SK-N-SH (cell line): ENCODE measurements around the gene D2HGDH. TPM values are rescaled to one million over a fixed set of nuclear protein-coding genes. Genes with fewer than 3 reads are reported as not detected.

Experiments
- CTCF ChIA-PET: fragments of 300-600, 350-600 bp; formaldehyde crosslinking; extraction: SDS; loops from one replicate; lab custom pipeline; 2021; lab: Yijun Ruan, JAX
- POLR2A ChIA-PET: fragments of 350-600 bp; sonication (Branson Sonifier 250); formaldehyde crosslinking; extraction: SDS; loops from one replicate; lab custom pipeline; 2020; ENCODE audit warnings: antibody characterized with exemption, inconsistent platforms; lab: Yijun Ruan, JAX
- DNase-seq: peaks from one replicate; pipeline ENCODE4 v3.0.0; 2012
- H2AFZ ChIP-seq: fragments of 200-600 bp; sonication (generic); 2 replicates; pipeline ENCODE4 v1.8.1; 2016; ENCODE audit warnings: antibody characterized with exemption, mild to moderate bottlenecking, low read depth
- H3F3A ChIP-seq: fragments of 200-600 bp; sonication (generic); replicated peaks from 2 replicates; pipeline ENCODE3; 2016; ENCODE audit warnings: antibody characterized with exemption, mild to moderate bottlenecking; ENCODE audit not compliant: insufficient read depth
- H3K27ac ChIP-seq, 2 experiments: fragments of 200-500 bp in 1 of 2; fragments of 200-600 bp in 1 of 2; sonication (Bioruptor generic) in 1 of 2; sonication (generic), shearing (Covaris generic) in 1 of 2; 2 replicates each; pipeline versions ENCODE4 v1.5.1 to v1.6.1; 2014 to 2016; ENCODE audit warnings: low read depth in 2 of 2, inconsistent platforms in 1 of 2, low read length in 1 of 2, mild to moderate bottlenecking in 1 of 2, mixed read lengths in 1 of 2
- H3K27me3 ChIP-seq: fragments of 200-600 bp; sonication (generic), shearing (Covaris generic); 2 replicates; pipeline ENCODE4 v1.6.1; 2016; ENCODE audit warnings: mixed run types; ENCODE audit not compliant: insufficient read depth
- H3K36me3 ChIP-seq, 2 experiments: fragments of 200-500 bp in 1 of 2; fragments of 200-600 bp in 1 of 2; sonication (Bioruptor generic) in 1 of 2; sonication (generic) in 1 of 2; replicated peaks in 1 of 2; 2 replicates each; pipeline versions ENCODE3 to v1.5.1; 2014 to 2016; ENCODE audit warnings: low read length in 1 of 2, mild to moderate bottlenecking in 1 of 2; ENCODE audit not compliant: insufficient read depth in 2 of 2, control insufficient read depth in 1 of 2
- H3K4me1 ChIP-seq, 2 experiments: fragments of 200-500 bp in 1 of 2; fragments of 200-600 bp in 1 of 2; sonication (Bioruptor generic) in 1 of 2; sonication (generic), shearing (Covaris generic) in 1 of 2; 2 replicates each; pipeline versions ENCODE4 v1.5.1 to v1.6.1; 2014 to 2016; ENCODE audit warnings: low read depth in 1 of 2, low read length in 1 of 2, mixed run types in 1 of 2; ENCODE audit not compliant: insufficient read depth in 2 of 2, control insufficient read depth in 1 of 2
- H3K4me2 ChIP-seq: fragments of 200-600 bp; sonication (generic), shearing (Covaris generic); 2 replicates; pipeline ENCODE4 v1.6.1; 2017; ENCODE audit warnings: mixed run types
- H3K4me3 ChIP-seq, 2 experiments: fragments of 200-500 bp in 1 of 2; fragments of 200-600 bp in 1 of 2; sonication (Bioruptor generic) in 1 of 2; sonication (generic), shearing (Covaris generic) in 1 of 2; 2 replicates each; pipeline versions ENCODE4 v1.5.1 to v1.8.1; 2014 to 2016; ENCODE audit warnings: low read depth in 2 of 2, inconsistent platforms in 1 of 2, low read length in 1 of 2, mild to moderate bottlenecking in 1 of 2, mixed read lengths in 1 of 2, moderate library complexity in 1 of 2
- H3K79me2 ChIP-seq: fragments of 200-600 bp; sonication (generic); 2 replicates; pipeline ENCODE4 v1.8.1; 2017; ENCODE audit warnings: mild to moderate bottlenecking; ENCODE audit not compliant: insufficient read depth
- H3K9ac ChIP-seq: fragments of 200-600 bp; sonication (generic); 2 replicates; pipeline ENCODE4 v1.6.1; 2017; ENCODE audit warnings: mixed run types
- H3K9me2 ChIP-seq: fragments of 200-600 bp; sonication (generic); 2 replicates; pipeline ENCODE4 v1.6.1; 2017; ENCODE audit warnings: mixed run types
- H3K9me3 ChIP-seq: fragments of 200-600 bp; sonication (generic); 2 replicates; pipeline ENCODE4 v1.6.1; 2017; ENCODE audit warnings: mixed run types, mild to moderate bottlenecking, moderate library complexity
- H4K20me1 ChIP-seq: fragments of 200-600 bp; sonication (generic); 2 replicates; pipeline ENCODE4 v1.6.1; 2017; ENCODE audit warnings: mild to moderate bottlenecking, mixed run types; ENCODE audit not compliant: insufficient read depth
- CHD2 ChIP-seq: fragments of 150-350 bp; IDR thresholded peaks from 2 replicates; pipeline ENCODE4 v1.6.1; 2018; ENCODE audit warnings: low read length; ENCODE audit not compliant: partially characterized antibody
- FOSL2 ChIP-seq: IDR thresholded peaks from 2 replicates; pipeline ENCODE4 v1.4.0; 2012; ENCODE audit warnings: low read depth, mild to moderate bottlenecking, moderate library complexity, borderline replicate concordance
- MEF2A ChIP-seq: IDR thresholded peaks from 2 replicates; pipeline ENCODE4 v1.4.0; 2012; ENCODE audit warnings: low read depth, borderline replicate concordance
- MXI1 ChIP-seq: IDR thresholded peaks from 2 replicates; pipeline ENCODE4 v1.6.1; 2012; ENCODE audit warnings: mild to moderate bottlenecking, low read depth, low read length, improper control_type of control experiment
- NFIC ChIP-seq: IDR thresholded peaks from 2 replicates; pipeline ENCODE4 v1.4.0; 2012; ENCODE audit warnings: borderline replicate concordance
- RCOR1 ChIP-seq: fragments of 150-350 bp; IDR thresholded peaks from 2 replicates; pipeline ENCODE4 v1.6.1; 2017; ENCODE audit warnings: antibody characterized with exemption, low read length
- RXRA ChIP-seq: IDR thresholded peaks from 2 replicates; pipeline ENCODE4 v1.4.0; 2012; ENCODE audit warnings: low read depth, mild to moderate bottlenecking, borderline replicate concordance
- SIN3A ChIP-seq: IDR thresholded peaks from 2 replicates; pipeline ENCODE4 v1.6.1; 2012; ENCODE audit warnings: low read depth, mild to moderate bottlenecking, low read length, moderate library complexity, borderline replicate concordance
- SMC3 ChIP-seq: IDR thresholded peaks from 2 replicates; pipeline ENCODE4 v1.6.1; 2012; ENCODE audit warnings: low read depth, low read length, improper control_type of control experiment
- TAF1 ChIP-seq: IDR thresholded peaks from 2 replicates; pipeline ENCODE4 v1.6.1; 2012; ENCODE audit warnings: low read depth, mild to moderate bottlenecking, low read length, moderate library complexity, borderline replicate concordance
- WGBS: methylation state at CpG from one replicate; pipeline ENCODE4 v1.1.6; 2017; ENCODE audit warnings: low lambda C conversion rate; 5-methylcytosine and 5-hydroxymethylcytosine counted together
- polyA plus RNA-seq, 3 experiments: library from polyadenylated mRNA; depleted of rRNA; stranded (reverse); fragments of >200 nt; gene quantifications; 2 replicates each; pipeline ENCODE4 v1.2.3, GENCODE V29; 2012
- TF ChIP-seq, protein P1 (sequence below): fragments of 150-350 bp; IDR thresholded peaks from 2 replicates; pipeline ENCODE4 v1.6.1; 2016; ENCODE audit warnings: mild to moderate bottlenecking, low read depth, low read length
- TF ChIP-seq, protein P2 (sequence below): IDR thresholded peaks from 2 replicates; pipeline ENCODE4 v1.4.0; 2012; ENCODE audit warnings: low read depth, borderline replicate concordance
- TF ChIP-seq, protein P3 (sequence below): IDR thresholded peaks from 2 replicates; pipeline ENCODE4 v1.6.1; 2012; ENCODE audit warnings: mild to moderate bottlenecking, low read depth, low read length, moderate library complexity
- TF ChIP-seq, protein P4 (sequence below): IDR thresholded peaks from 2 replicates; pipeline ENCODE4; 2012
- TF ChIP-seq, protein P5 (sequence below): fragments of 150-350 bp; IDR thresholded peaks from 2 replicates; pipeline ENCODE4 v1.6.1; 2017; ENCODE audit warnings: antibody characterized with exemption, low read length, low read depth, borderline replicate concordance

The D2HGDH gene
- polyA plus RNA-seq, 1 of the 3 experiments (the other 2 are of a cell fraction) = 36.3 TPM

DNA sequence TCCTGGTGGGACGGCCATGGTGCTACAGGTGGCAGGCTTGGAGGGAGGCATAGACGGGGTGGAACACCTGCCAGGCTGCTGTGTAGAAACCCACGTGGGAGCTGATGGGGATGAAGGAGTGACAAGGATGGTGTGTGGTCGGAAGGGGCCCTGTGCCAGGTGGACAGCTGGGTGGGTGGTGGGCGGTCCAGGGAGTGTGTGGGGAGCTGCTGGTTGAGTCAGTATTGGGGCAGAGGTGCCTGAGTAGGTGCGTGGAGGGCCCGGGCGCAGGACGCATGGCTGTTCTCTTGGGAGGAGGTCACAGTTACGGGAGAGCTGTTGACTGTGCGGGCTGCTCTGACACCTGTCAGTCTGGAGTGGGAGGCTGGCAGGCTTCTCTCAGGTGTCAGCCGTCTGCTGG is 12.6 kb upstream of the D2HGDH start:
- POLR2A ChIA-PET = no interaction called here
- Histone ChIP-seq H2AFZ (no peak overlapping the region), H4K20me1 (no peaks in the 10 kb centered on the region), H3F3A (no peaks in the 10 kb centered on the region), H3K9me3 (no peaks in the 10 kb centered on the region), H3K9me2 (no peaks in the 10 kb centered on the region), H3K4me1 (no peaks in the 10 kb centered on the region), H3K27me3 (no peaks in the 10 kb centered on the region), H3K9ac (no peak overlapping the region), H3K4me2 (no peak overlapping the region), H3K27ac (no peak overlapping the region), H3K79me2 (no peaks in the 10 kb centered on the region), H3K36me3 (peaks cover 20 to 39% of the 10 kb centered on the region in 2 experiments), H3K4me3 (no peak overlapping the region)
- CTCF ChIA-PET = interaction anchor here (0.6 to 2.7 kb wide), 5 partner anchors 9 to 27 kb away, joined by 3 to 11 read pairs (median 5); partner anchors contain the start of gene D2HGDH
- DNase-seq = peak; percentile 24
- no peak for TF ChIP-seq RXRA
- no peak for TF ChIP-seq FOSL2
- no peak for TF ChIP-seq MXI1
- TF ChIP-seq, protein P1, sequence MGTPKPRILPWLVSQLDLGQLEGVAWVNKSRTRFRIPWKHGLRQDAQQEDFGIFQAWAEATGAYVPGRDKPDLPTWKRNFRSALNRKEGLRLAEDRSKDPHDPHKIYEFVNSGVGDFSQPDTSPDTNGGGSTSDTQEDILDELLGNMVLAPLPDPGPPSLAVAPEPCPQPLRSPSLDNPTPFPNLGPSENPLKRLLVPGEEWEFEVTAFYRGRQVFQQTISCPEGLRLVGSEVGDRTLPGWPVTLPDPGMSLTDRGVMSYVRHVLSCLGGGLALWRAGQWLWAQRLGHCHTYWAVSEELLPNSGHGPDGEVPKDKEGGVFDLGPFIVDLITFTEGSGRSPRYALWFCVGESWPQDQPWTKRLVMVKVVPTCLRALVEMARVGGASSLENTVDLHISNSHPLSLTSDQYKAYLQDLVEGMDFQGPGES = no peak
- TF ChIP-seq, protein P2, sequence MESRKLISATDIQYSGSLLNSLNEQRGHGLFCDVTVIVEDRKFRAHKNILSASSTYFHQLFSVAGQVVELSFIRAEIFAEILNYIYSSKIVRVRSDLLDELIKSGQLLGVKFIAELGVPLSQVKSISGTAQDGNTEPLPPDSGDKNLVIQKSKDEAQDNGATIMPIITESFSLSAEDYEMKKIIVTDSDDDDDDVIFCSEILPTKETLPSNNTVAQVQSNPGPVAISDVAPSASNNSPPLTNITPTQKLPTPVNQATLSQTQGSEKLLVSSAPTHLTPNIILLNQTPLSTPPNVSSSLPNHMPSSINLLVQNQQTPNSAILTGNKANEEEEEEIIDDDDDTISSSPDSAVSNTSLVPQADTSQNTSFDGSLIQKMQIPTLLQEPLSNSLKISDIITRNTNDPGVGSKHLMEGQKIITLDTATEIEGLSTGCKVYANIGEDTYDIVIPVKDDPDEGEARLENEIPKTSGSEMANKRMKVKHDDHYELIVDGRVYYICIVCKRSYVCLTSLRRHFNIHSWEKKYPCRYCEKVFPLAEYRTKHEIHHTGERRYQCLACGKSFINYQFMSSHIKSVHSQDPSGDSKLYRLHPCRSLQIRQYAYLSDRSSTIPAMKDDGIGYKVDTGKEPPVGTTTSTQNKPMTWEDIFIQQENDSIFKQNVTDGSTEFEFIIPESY = no peak
- WGBS = 94% methylated on average over 11 of the region's 12 CpGs

DNA sequence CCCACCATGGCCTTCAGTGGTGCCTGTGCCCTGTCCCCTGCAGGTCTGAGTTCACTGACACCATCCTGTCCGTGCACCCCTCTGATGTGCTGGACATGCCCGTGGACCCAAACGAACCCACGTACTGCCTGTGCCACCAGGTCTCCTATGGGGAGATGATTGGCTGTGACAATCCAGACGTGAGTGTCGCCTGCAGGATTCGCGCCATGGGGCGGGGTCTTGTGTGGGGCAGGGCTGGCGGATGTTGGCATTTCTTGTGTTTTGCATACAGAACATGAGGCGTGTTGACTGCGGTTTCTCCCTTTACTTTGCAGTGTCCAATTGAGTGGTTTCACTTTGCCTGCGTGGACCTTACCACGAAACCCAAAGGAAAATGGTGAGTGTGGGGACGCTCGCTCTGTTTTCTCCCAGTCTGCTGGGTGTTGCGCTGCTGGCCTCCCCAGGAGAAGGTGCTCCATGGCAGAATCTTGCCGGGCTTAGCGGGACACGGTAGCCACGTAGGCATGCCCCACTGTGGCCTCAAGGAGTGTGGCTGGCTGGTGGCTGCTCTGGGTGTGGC is 11.5 kb upstream of the D2HGDH start:
- no peak overlapping the region for H2AFZ ChIP-seq
- H3K4me2 ChIP-seq = no peak overlapping the region
- no peaks in the 10 kb centered on the region; a peak in 1 of 4 replicates for H3K4me1 ChIP-seq
- over 99% methylated on average over 21 of the region's 21 CpGs for WGBS
- no peak overlapping the region for H3K9ac ChIP-seq
- POLR2A ChIA-PET = no interaction called here
- no peaks in the 10 kb centered on the region for H3K9me3 ChIP-seq
- H3K9me2 ChIP-seq = no peaks in the 10 kb centered on the region
- peaks cover 20 to 39% of the 10 kb centered on the region in 2 experiments for H3K36me3 ChIP-seq
- H3K4me3 ChIP-seq = no peak overlapping the region
- CTCF ChIA-PET = interaction anchor here (0.9 to 2.7 kb wide), 4 partner anchors 8 to 20 kb away, joined by 3 to 11 read pairs (median 4); partner anchors contain the start of gene D2HGDH
- H3K79me2 ChIP-seq = no peaks in the 10 kb centered on the region
- DNase-seq = no peak
- H4K20me1 ChIP-seq = no peaks in the 10 kb centered on the region
- H3F3A ChIP-seq = no peaks in the 10 kb centered on the region
- H3K27me3 ChIP-seq = no peaks in the 10 kb centered on the region
- H3K27ac ChIP-seq = no peak overlapping the region
- TF ChIP-seq, protein P3, sequence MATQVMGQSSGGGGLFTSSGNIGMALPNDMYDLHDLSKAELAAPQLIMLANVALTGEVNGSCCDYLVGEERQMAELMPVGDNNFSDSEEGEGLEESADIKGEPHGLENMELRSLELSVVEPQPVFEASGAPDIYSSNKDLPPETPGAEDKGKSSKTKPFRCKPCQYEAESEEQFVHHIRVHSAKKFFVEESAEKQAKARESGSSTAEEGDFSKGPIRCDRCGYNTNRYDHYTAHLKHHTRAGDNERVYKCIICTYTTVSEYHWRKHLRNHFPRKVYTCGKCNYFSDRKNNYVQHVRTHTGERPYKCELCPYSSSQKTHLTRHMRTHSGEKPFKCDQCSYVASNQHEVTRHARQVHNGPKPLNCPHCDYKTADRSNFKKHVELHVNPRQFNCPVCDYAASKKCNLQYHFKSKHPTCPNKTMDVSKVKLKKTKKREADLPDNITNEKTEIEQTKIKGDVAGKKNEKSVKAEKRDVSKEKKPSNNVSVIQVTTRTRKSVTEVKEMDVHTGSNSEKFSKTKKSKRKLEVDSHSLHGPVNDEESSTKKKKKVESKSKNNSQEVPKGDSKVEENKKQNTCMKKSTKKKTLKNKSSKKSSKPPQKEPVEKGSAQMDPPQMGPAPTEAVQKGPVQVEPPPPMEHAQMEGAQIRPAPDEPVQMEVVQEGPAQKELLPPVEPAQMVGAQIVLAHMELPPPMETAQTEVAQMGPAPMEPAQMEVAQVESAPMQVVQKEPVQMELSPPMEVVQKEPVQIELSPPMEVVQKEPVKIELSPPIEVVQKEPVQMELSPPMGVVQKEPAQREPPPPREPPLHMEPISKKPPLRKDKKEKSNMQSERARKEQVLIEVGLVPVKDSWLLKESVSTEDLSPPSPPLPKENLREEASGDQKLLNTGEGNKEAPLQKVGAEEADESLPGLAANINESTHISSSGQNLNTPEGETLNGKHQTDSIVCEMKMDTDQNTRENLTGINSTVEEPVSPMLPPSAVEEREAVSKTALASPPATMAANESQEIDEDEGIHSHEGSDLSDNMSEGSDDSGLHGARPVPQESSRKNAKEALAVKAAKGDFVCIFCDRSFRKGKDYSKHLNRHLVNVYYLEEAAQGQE = no peak
- TF ChIP-seq NFIC (no peak), CHD2 (no peak), TAF1 (no peak), RCOR1 (no peak), SMC3 (no peak), SIN3A (no peak), RXRA (no peak), MXI1 (no peak), MEF2A (no peak)
- TF ChIP-seq, protein P1 = no peak
- TF ChIP-seq, protein P4, sequence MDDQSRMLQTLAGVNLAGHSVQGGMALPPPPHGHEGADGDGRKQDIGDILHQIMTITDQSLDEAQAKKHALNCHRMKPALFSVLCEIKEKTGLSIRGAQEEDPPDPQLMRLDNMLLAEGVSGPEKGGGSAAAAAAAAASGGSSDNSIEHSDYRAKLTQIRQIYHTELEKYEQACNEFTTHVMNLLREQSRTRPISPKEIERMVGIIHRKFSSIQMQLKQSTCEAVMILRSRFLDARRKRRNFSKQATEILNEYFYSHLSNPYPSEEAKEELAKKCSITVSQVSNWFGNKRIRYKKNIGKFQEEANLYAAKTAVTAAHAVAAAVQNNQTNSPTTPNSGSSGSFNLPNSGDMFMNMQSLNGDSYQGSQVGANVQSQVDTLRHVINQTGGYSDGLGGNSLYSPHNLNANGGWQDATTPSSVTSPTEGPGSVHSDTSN = no peak
- TF ChIP-seq, protein P5, sequence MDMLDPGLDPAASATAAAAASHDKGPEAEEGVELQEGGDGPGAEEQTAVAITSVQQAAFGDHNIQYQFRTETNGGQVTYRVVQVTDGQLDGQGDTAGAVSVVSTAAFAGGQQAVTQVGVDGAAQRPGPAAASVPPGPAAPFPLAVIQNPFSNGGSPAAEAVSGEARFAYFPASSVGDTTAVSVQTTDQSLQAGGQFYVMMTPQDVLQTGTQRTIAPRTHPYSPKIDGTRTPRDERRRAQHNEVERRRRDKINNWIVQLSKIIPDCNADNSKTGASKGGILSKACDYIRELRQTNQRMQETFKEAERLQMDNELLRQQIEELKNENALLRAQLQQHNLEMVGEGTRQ = no peak
